ENCODE results near the gene CPSF4.
A peak's percentile ranks its signal among the peaks of the same experiment; 100 is the strongest.

The CPSF4 gene

GRCh38 chr7:99449326-99449725 is 10.6 kb downstream of the CPSF4 start:
- no peak for DNase-seq

GRCh38 chr7:99451936-99452335 is 13.2 kb downstream of the CPSF4 start:
- no peak for DNase-seq

- DNase-seq: no peak
Observed at GRCh38 chr7:99452541-99452940, 13.8 kb downstream of the CPSF4 start.

DNA sequence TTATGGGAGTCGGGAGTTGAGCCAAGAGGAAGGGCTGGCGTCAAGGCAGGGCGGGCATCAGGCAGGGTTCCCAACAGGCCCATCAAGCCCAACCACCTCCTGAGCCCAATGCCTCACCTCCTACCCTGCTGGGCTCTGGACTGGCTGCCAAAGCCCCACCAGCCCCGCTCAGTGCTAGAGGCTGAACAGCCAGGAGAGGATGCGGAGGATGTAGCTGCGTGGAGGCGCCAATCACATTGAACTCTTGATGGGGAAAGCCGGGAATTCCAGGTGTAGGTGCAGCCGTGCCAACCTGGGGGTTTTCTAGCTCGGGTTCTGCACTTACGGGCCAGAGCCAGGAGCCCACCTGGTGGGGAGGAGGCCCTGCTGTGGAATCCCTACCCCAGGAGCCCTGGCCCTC is 14.4 kb downstream of the CPSF4 start:
- no peak for DNase-seq

- no peak for DNase-seq
Observed at GRCh38 chr7:99455874-99456273, 17.1 kb downstream of the CPSF4 start.

- DNase-seq: no peak
Observed at GRCh38 chr7:99456288-99456687, 17.5 kb downstream of the CPSF4 start.

- no peak for DNase-seq
Observed at GRCh38 chr7:99457050-99457649, 18.4 kb downstream of the CPSF4 start.

DNA sequence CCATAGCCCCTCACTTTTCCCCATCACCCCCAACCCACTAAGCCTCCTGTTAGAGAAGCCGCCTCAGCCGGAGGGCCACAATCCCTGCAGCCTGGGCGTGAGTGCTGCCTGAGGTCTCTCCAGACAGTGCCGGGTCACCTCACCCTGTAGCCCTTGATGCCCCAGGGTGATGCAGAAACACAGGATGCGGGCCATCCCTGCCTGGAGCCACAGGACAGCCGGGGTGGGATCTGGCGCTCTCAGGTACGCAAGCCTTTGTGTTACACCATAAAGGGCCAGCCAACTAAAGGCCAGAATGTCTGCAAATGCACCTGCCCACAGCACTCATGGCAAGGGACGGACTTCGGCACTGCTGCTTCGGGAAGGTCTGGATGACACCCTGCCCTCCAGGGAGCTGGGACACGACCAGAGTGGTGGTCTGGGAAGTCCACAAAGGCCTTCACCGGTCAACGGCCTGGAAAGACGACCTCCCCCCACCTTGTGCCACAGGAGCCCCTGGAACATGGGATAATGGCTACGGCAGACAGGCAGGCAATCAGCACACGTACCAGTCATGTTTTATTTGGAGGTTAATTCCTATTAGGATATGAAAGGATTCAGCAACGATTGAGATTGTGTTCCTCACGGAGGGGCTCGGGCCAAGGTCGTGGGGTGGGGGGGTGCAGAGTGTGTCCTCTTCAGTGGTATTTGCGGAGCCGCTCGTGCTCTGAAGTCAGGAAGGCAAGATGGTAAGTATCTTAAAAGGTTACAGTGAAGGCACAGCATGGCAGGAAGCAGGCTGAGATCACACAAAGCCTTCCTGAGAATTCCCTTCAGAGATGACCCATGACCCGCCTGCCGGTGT is 19.1 kb downstream of the CPSF4 start:
- no peak for DNase-seq

DNA sequence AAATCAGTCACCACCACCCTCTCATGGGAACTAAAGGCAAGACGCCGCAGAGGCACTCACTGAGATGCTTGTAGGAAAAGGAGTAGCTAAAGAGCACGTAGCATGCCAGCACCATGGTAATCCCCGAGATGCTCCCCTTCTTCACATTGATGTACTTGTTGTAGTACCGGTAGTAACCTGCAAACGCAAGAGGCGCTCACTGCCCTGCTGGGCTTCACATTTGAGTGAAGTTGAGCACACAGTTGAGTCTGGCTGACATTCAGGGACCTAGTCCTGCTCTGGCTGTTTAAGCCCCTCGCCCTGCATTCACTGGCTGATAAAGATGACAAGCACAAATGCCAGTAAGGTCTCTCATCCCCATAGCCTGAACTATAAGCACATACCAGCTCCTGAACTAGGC is 20.3 kb downstream of the CPSF4 start:
- DNase-seq: peak; percentile 65

- no peak for DNase-seq
Observed at GRCh38 chr7:99460651-99461050, 21.9 kb downstream of the CPSF4 start.

- DNase-seq: no peak
Observed at GRCh38 chr7:99461221-99461620, 22.5 kb downstream of the CPSF4 start.

GRCh38 chr7:99465421-99465768 is 26.7 kb downstream of the CPSF4 start:
- DNase-seq: no peak

DNA sequence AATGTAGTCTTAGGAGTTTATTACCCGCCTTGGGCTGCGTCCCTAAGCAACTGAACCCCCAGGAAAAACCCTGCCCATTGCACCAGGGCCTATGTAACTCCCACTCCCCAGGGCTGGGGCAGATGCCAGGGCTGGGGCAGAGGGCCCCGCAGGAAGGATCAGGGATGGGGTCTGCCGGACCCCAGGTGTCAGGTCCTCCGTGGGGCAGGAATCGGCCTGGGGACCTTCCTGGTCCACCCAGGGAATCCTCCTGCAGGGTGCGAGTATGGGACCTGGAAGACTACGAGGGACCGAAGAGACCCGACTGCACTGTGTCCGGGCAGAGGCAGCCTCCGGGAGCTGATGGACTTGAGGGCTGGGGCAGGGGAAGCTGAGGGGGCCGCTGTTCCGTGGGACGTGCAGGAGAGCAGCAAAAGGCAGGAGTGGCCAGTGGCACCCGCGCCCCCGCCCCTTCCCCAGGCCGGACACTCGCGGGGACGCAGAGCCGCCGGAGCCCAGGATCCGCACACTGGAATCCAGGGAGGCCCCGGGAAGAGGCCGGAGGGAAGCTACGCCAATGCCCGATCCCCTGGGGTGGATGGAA is 29.7 kb downstream of the CPSF4 start:
- no peak for DNase-seq

DNA sequence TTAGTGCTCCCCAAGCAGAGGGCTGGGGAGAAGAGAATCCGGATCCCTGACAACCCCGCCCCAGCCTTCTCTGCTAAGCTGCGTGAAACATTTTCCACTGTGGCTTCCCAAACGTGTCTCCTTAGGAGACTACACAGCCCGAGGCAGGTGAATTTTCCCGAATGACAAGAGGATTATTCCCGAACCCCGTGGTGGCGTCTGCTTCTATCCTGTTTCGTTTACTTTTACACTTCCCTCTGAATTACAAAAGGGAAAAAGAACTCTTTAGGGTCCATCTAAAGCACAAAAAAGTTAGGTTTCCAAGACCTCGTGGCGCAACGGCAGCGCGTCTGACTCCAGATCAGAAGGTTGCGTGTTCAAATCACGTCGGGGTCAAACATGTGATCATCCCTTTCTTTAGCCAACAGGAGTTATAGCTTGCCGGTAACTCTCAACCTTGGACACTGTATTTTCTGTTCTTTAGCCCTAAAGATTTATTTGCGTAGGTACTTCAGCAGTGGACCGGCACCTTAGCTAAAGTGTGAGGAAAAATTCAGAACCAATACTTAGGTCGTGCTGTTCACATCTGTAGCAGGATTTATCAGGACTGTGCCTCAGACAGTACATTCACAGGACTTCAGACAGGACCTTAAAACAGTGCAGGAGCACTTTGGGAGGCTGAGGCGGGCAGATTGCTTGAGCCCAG is 30.8 kb downstream of the CPSF4 start:
- no peak for DNase-seq

DNA sequence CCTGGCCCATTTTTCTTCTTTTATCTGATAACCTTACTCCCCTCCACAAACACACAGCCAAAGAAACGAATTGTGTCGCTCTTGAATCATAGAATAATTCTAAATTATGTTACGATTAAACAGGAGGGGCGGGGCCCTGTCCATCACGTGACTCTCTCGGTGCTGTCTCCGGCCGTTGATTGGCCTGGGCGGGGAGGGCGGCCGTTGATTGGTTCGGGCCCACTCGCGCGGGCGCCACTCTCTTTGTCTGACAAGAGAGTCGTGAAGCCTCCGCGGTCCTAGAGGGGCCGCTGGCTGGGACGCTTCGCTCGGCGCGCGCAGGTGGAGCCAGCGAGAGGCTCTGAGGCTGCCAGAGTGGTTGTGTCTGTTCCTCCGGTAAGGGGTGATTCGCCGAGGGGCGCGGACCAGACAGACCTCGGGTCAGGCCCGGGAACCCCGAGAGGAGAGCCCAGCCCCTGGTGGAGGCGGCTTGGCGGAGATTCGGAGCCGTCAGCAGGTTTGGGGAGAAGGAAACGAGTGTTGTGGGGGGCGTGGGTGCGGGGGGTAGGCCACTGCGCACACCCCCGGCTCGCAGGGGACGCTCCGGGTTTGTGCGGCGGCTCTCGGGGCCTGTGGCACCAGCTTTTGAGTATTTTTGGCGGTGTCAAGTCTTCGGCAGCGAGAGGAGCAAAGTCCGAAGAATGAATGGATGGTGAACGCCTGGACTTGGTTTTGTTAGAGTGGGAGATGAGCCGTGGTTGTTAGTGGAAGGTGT is 34.0 kb downstream of the CPSF4 start, which contains the start of gene ZNF789:
Gene ZNF789 (plus strand): TSS at position 330 of the 754 bp plus-strand sequence. CDS start 3,567 bp downstream, outside the sequence.
- DNase-seq: peak; percentile 99

DNA sequence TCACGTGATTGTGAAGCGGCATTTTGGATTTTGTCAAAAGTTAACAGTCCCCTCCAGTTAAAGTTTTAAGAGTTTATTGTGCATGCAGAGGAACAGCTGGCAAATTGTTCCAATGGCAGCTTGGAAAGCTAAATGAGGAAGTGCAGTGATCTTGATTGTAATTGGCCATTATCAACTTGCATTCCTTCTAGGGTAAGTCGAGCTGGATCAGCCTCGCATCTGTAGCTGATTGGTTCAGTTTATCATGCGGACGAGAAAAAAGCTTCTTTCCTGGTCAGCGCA is 34.5 kb downstream of the CPSF4 start:
- DNase-seq: no peak

DNA sequence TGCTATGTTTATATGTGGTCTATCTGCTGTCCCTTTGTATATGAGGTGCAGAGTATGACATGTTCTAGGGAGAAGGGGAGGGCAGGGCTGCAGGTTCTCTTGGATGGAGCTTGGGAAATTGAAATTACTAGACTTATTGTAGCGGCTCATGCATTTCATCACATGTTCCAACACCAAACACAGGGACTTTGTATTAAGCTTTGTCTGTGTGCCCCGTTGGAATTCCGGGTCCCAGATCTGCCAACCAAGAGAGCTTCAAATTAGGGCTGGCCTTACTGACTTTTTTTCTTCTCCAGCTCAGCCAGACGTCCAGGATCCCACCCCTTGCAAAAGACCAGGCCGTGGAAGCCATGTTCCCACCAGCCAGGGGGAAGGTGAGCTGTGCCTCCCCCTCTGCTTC is 37.4 kb downstream of the CPSF4 start:
- no peak for DNase-seq

DNA sequence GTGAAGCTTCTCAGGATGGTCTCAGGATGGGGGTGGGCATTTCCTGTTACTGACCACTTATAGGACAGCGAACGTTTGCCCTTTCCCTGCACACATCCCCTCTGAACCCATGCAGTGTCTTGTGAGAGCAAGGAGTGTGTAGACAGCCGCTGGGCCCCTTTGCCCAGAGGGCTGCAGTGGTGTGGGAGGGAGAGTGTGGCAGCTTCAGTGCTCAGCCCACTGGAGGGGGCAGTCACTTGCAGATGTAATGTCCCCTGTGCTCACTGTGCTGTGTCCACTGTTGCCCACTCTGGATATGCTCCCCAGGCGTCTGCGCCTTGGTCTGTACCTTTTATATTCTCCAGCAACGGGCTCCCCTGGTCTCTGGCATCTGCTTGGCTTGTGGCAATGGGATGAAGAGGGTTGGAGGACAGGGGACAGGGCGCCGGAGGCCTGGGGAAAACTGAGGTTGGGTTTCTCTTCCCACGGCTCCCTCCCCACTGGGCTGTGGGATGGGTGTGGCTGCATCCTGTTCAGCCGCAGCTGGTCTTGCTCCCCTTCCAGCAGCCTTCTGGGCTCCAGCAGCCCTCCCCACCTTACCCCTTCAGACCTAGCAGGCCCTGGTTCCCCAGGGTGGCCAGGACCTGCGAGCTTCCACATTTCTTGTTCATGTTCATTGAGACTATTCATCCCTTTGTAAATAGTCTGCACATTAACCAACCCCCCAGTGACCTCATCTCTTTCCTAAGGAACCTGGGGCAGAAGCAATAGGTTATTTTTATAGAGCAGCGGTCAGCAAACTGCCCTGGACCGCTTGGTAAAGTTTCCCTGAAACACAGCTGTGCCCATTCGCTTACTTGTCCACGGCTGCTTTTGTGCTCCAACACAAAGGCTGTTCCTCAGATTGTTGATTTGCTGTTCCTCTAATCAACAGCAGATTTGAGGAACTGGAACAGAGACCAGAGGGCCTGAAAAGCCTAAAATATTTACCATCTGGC is 40.0 kb downstream of the CPSF4 start:
- DNase-seq: no peak

DNA sequence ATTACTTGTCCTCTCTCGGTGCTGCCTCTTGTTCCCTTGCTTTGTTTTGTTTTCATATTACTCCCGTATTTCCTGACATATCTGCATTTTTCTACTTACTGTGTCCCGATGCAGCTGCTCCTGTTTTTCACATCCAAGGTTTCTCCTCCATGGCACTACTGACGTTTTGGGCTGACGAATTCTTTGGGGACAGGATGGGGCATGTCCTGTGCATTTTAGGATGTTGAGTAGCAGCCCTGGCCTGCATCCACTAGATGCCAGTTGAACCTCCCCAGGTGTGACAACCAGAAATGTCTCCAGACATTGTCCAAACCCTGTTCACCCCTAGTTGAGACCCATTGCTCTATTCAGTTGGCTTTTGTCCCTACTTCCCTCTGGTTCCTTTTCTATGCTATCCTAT is 46.4 kb downstream of the CPSF4 start:
- no peak for DNase-seq

DNA sequence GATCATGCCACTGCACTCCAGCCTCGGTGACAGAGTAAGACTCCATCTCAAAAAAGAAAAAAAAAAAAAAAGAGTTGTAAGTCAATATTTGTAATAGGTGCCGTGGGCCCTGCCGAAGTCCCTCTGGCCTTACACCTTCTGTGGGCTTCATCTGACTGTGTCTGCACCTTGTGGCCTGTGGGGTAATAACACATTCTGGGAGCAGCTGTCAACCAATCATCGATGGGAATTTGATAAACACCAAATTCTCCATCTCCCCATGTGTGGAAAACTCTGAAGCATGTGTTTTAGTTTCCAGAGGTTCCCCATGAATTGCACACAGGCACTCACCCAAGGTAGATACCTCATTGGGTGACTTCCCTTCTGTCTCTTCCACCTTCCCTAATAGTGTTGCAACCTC is 50.5 kb downstream of the CPSF4 start:
- DNase-seq: no peak

DNA sequence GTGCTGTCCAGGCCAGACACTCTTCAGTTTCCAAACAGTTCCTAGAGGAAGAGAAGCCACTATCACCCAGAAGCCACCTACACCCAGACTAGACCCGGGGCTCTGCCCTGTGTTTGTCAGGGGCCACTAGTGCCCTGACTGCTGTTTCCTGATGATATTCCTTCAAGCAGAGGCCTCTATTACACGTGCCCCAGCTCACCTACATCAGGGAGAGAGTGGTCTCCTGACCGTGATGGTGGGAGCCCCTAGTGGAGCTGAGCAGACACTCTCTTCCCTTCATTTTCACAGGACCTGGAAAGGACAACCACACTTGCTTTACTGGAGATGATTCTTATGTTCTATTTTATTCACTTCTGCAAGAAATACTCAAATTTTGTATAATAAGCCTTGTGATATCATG is 52.1 kb downstream of the CPSF4 start:
- no peak for DNase-seq

- no peak for DNase-seq
Observed at GRCh38 chr7:99493823-99494222, 55.1 kb downstream of the CPSF4 start.
